Calu3 (cell line): ENCODE results near the gene SLCO3A1. TPM values are rescaled to one million over a fixed set of nuclear protein-coding genes. Genes with fewer than 3 reads are reported as not detected.

ENCODE experiments used
- BruUV-seq: library from RNA; stranded (reverse); fragments of 400-500 nt; replicated peaks from 2 replicates; lab custom pipeline; 2021; lab: Mats Ljungman, UMichigan
- CTCF ChIA-PET: fragments of 300-600 bp; sonication (Branson Sonifier 250); formaldehyde crosslinking; loops from one replicate; lab custom pipeline; 2022; ENCODE audit warnings: antibody characterized with exemption; lab: Charles Lee
- DNase-seq: peaks from one replicate; pipeline ENCODE4 v3.0.0; 2022
- H3K27ac Mint-ChIP-seq: one replicate; pipeline ENCODE4 v1.8.0; 2022; ENCODE audit warnings: mixed read lengths; ENCODE audit not compliant: unreplicated experiment
- H3K27me3 Mint-ChIP-seq: one replicate; pipeline ENCODE4 v1.8.0; 2022; ENCODE audit warnings: mixed read lengths; ENCODE audit not compliant: unreplicated experiment
- H3K36me3 Mint-ChIP-seq: one replicate; pipeline ENCODE4 v1.8.0; 2022; ENCODE audit warnings: mild to moderate bottlenecking, moderate library complexity, mixed read lengths; ENCODE audit not compliant: insufficient read depth, unreplicated experiment
- H3K4me1 Mint-ChIP-seq: one replicate; pipeline ENCODE4 v1.8.0; 2022; ENCODE audit warnings: mild to moderate bottlenecking, low read depth, mixed read lengths; ENCODE audit not compliant: unreplicated experiment
- H3K4me3 Mint-ChIP-seq: one replicate; pipeline ENCODE4 v1.8.0; 2022; ENCODE audit warnings: mild to moderate bottlenecking, low read depth, moderate library complexity, mixed read lengths; ENCODE audit not compliant: unreplicated experiment
- H3K9me3 Mint-ChIP-seq: one replicate; pipeline ENCODE4 v1.8.0; 2022; ENCODE audit warnings: low read depth, mixed read lengths; ENCODE audit not compliant: unreplicated experiment
- CTCF ChIP-seq: fragments of 200-600 bp; IDR thresholded peaks from one replicate; pipeline ENCODE4 v1.8.0; 2022; ENCODE audit warnings: antibody characterized with exemption; ENCODE audit not compliant: unreplicated experiment
- intact Hi-C: fragments of 100-400 bp; cut with micrococcal nuclease; formaldehyde crosslinking; loops from one replicate; pipeline ENCODE4 v1.10.0; 2022; ENCODE audit not compliant: unreplicated experiment
- total RNA-seq: library from RNA; stranded (reverse); gene quantifications from 2 replicates; pipeline ENCODE4 v1.2.3, GENCODE V29; 2022

The SLCO3A1 gene
- total RNA-seq, 1 experiment from 2014 or later: 65.9 TPM

DNA sequence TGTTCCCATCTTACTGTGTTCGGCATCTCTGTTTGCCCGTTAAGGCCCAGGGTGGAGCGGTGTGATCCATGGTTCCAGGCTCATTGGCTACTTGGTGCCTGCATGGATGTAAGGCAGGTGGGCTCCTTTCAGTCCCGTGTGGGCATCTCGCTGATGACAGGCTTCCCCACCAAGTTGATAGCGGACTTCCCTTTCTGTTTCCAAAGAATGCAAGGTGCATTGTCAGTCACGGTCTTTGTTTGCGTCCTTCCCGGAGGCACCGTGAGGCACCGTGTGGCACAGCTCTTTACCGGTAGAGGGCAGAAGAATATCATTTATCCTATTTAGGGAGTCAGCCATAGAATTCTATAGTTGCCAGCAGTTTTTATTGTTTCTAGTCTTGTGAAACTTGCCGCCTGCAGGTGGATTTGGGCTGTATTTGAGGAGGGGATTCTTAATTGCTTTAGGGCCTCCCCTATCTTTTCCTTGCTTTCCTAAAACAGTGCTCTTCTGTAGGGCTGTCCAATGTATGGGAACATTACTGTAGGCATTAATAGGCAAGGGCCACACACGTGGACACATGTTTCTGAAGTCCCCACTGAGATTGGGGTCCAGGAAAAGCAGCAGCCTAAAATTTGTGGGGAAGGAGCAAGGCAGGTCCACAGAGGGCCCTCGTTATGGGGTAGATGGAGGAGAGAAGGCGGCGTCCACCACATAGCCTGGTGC is 244.1 kb downstream of the SLCO3A1 start:
- no peak overlapping the region for H3K4me3 Mint-ChIP-seq
- no peaks in the 10 kb centered on the region for H3K9me3 Mint-ChIP-seq
- no peak overlapping the region for H3K27ac Mint-ChIP-seq
- peak; percentile 85 for TF ChIP-seq CTCF
- H3K27me3 Mint-ChIP-seq: no peaks in the 10 kb centered on the region
- CTCF ChIA-PET: interaction anchor here (0.6 to 1.6 kb wide), 5 partner anchors 67 to 209 kb away, joined by 3 to 12 read pairs (median 3); no protein-coding TSS in a partner anchor
- peaks cover 8% of the 10 kb centered on the region for H3K36me3 Mint-ChIP-seq
- intact Hi-C loops: loop anchor here (1.0 to 5.0 kb wide), 6 partner anchors 65 to 620 kb away; no protein-coding TSS in a partner anchor
- no TSS peak for BruUV-seq
- H3K4me1 Mint-ChIP-seq: peaks cover 7% of the 10 kb centered on the region
- peak; percentile 64 for DNase-seq

DNA sequence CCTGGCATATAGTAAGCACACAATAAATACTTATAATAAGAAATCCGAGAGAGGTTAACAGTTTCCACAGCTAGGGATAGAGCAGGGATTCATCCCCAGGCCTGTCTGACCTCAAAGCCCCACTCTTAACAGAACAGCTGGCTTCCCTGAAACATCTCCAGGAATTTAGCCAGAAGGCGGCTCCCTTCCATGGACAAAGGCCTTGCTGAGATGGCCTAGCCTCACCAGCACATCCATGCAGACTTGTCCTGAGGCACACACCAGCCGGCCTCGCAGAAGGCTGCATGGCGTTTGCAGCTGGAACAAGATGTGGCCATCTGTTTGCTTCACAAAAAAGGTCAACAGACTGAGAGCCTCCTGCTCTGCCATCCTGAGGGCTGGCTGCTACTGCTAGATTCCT is 245.4 kb downstream of the SLCO3A1 start:
- intact Hi-C loops: loop anchor here (5.0 kb wide), 2 partner anchors 63 to 618 kb away; no protein-coding TSS in a partner anchor
- no peak for DNase-seq
- no peak for TF ChIP-seq CTCF
- BruUV-seq: no TSS peak
- Mint-ChIP-seq H3K36me3 (peaks cover 8% of the 10 kb centered on the region), H3K4me1 (peaks cover 7% of the 10 kb centered on the region), H3K9me3 (no peaks in the 10 kb centered on the region), H3K4me3 (no peak overlapping the region), H3K27ac (no peak overlapping the region), H3K27me3 (no peaks in the 10 kb centered on the region)
- CTCF ChIA-PET: interaction anchor here (0.7 to 1.6 kb wide), 2 partner anchors 127 to 208 kb away, joined by 3 to 12 read pairs; no protein-coding TSS in a partner anchor

- no peak overlapping the region for H3K27ac Mint-ChIP-seq
- peaks cover 8% of the 10 kb centered on the region for H3K36me3 Mint-ChIP-seq
- no peaks in the 10 kb centered on the region for H3K27me3 Mint-ChIP-seq
- CTCF ChIA-PET: no interaction called here
- peaks cover 7% of the 10 kb centered on the region for H3K4me1 Mint-ChIP-seq
- no peak overlapping the region for H3K4me3 Mint-ChIP-seq
- DNase-seq: no peak
- no peak for TF ChIP-seq CTCF
- no TSS peak for BruUV-seq
- H3K9me3 Mint-ChIP-seq: no peaks in the 10 kb centered on the region
- intact Hi-C loops: no loop called here
Measured at GRCh38 chr15:92100301-92100700, 246.8 kb downstream of the SLCO3A1 start.

DNA sequence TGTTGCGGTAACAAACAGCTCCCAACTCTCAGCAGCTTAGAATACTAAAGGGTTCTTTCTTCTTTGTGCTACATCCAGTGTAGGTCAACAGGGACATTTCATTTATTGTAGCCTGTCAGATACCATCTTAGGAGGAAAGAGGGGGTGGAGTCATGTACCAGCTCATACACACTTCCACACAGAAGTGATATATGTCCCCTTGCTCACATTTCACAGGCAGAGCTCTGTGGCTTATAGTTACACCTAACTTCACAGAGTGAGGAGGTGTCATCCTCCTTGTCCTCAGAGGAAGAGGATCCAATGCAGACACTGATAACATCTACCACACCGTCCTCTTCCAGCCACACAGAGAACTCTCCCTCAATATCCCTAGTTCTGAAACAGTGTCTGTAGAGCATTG is 247.2 kb downstream of the SLCO3A1 start:
- H3K27me3 Mint-ChIP-seq: no peaks in the 10 kb centered on the region
- no peak for TF ChIP-seq CTCF
- CTCF ChIA-PET: no interaction called here
- H3K4me1 Mint-ChIP-seq: peaks cover 7% of the 10 kb centered on the region
- no peak overlapping the region for H3K4me3 Mint-ChIP-seq
- no TSS peak for BruUV-seq
- DNase-seq: no peak
- intact Hi-C loops: no loop called here
- no peak overlapping the region for H3K27ac Mint-ChIP-seq
- H3K36me3 Mint-ChIP-seq: peaks cover 8% of the 10 kb centered on the region
- H3K9me3 Mint-ChIP-seq: no peaks in the 10 kb centered on the region
